Measurements from ENCODE around the gene TMEM150A. TPM values are rescaled to one million over a fixed set of nuclear protein-coding genes. Genes with fewer than 3 reads are reported as not detected.

TMEM150A gene
- total RNA-seq, 1 experiment from 2014 or later = 13.3 TPM

DNA sequence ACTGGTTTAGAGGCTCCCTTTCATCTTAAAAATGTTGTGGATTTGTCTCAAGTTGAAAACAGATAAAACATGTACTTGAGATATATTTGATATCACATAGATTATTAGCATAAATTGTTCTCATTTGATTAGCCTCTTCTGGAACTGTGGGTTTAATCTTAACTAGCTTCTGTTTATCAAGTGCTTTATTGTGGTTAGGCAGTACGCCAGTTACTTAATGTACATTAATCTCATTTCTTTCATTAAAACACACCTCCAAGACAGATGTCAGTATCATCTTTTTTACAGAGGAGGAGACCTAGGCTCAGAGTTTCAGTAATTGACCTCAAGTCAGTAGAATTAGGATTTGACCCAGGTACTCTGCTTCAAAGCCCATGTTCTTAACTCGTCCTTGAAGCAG, 43.7 kb upstream of the TMEM150A start:
- H3K9me2 ChIP-seq (replicated peaks; ENCODE audit: insufficient read depth, low read length) = no peaks in the 10 kb centered on the region
- no peaks in the 10 kb centered on the region for H3K9me3 ChIP-seq (ENCODE audit: low read length)
- H3K4me3 ChIP-seq (ENCODE audit: low read length) = no peak overlapping the region
- no peak overlapping the region for H3K4me2 ChIP-seq (ENCODE audit: low read depth, low read length, poor library complexity, severe bottlenecking)
- DNase-seq = no peak
- H4K20me1 ChIP-seq (ENCODE audit: insufficient read depth, low read depth, low read length) = no peaks in the 10 kb centered on the region
- peaks cover 87% of the 10 kb centered on the region for H3K36me3 ChIP-seq (ENCODE audit: insufficient read depth, low read length)
- no peak overlapping the region for H3K27ac ChIP-seq (ENCODE audit: low read length)
- no peaks in the 10 kb centered on the region for H3K4me1 ChIP-seq (ENCODE audit: low read length)
- H3K9ac ChIP-seq (ENCODE audit: low read length) = no peak overlapping the region
- peaks cover 15% of the 10 kb centered on the region; the same call in 1 of the 2 replicates for H3K79me2 ChIP-seq (ENCODE audit: low read length)
- H3K27me3 ChIP-seq (ENCODE audit: low read length) = no peaks in the 10 kb centered on the region
- H2AFZ ChIP-seq (ENCODE audit: low read length) = no peak overlapping the region

GRCh38 chr2:85644909-85645308, 42.4 kb upstream of the TMEM150A start:
- peaks cover 21% of the 10 kb centered on the region for H3K79me2 ChIP-seq (ENCODE audit: low read length)
- no peaks in the 10 kb centered on the region for H3K27me3 ChIP-seq (ENCODE audit: low read length)
- H3K27ac ChIP-seq (ENCODE audit: low read length) = no peak overlapping the region
- H3K4me1 ChIP-seq (ENCODE audit: low read length) = no peaks in the 10 kb centered on the region
- DNase-seq = no peak
- no peak overlapping the region for H3K4me3 ChIP-seq (ENCODE audit: low read length)
- no peak overlapping the region for H3K4me2 ChIP-seq (ENCODE audit: low read depth, low read length, poor library complexity, severe bottlenecking)
- no peak overlapping the region for H3K9ac ChIP-seq (ENCODE audit: low read length)
- H3K9me3 ChIP-seq (ENCODE audit: low read length) = no peaks in the 10 kb centered on the region
- peaks cover 89% of the 10 kb centered on the region for H3K36me3 ChIP-seq (ENCODE audit: insufficient read depth, low read length)
- no peak overlapping the region for H2AFZ ChIP-seq (ENCODE audit: low read length)
- H3K9me2 ChIP-seq (replicated peaks; ENCODE audit: insufficient read depth, low read length) = no peaks in the 10 kb centered on the region
- 0 out of 2 replicates have a peak, but pooled peaks cover 2% of the 10 kb centered on the region for H4K20me1 ChIP-seq (ENCODE audit: insufficient read depth, low read depth, low read length)

DNA sequence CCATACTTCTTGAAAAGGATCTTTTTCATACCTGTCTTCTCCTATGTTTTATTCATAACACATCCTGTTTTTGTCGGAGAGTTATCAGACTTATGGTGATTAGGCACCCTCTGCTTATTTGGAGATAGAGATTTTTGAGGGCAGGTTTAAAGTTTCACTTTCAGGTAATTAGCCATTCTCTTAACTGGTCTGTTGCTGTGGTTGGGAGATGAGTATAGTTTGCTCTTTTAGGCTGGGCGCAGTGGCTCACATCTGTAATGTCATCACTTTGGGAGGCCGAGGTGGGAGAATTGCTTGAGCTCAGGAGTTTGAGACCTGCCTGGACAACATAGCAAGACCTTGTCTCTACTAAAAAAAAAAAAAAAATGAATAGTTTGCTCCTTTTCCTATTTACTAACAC, 40.2 kb upstream of the TMEM150A start:
- Histone ChIP-seq H3K4me1 (ENCODE audit: low read length) (no peaks in the 10 kb centered on the region), H3K9me2 (replicated peaks; ENCODE audit: insufficient read depth, low read length) (no peaks in the 10 kb centered on the region), H3K4me2 (ENCODE audit: low read depth, low read length, poor library complexity, severe bottlenecking) (no peak overlapping the region), H2AFZ (ENCODE audit: low read length) (no peak overlapping the region), H3K36me3 (ENCODE audit: insufficient read depth, low read length) (peaks cover 86% of the 10 kb centered on the region), H4K20me1 (ENCODE audit: insufficient read depth, low read depth, low read length) (0 out of 2 replicates have a peak, but pooled peaks cover 9% of the 10 kb centered on the region), H3K27me3 (ENCODE audit: low read length) (no peaks in the 10 kb centered on the region), H3K9ac (ENCODE audit: low read length) (no peak overlapping the region), H3K79me2 (ENCODE audit: low read length) (peaks cover 33% of the 10 kb centered on the region), H3K9me3 (ENCODE audit: low read length) (no peaks in the 10 kb centered on the region), H3K27ac (ENCODE audit: low read length) (no peak overlapping the region), H3K4me3 (ENCODE audit: low read length) (no peak overlapping the region)
- no peak for DNase-seq

- Histone ChIP-seq H3K36me3 (ENCODE audit: insufficient read depth, low read length) (peaks cover 62% of the 10 kb centered on the region; the same call in 1 of the 2 replicates), H3K9me2 (replicated peaks; ENCODE audit: insufficient read depth, low read length) (no peaks in the 10 kb centered on the region), H3K4me3 (ENCODE audit: low read length) (no peak overlapping the region), H3K27me3 (ENCODE audit: low read length) (no peaks in the 10 kb centered on the region), H3K27ac (ENCODE audit: low read length) (no peak overlapping the region), H3K79me2 (ENCODE audit: low read length) (peaks cover 25% of the 10 kb centered on the region), H4K20me1 (ENCODE audit: insufficient read depth, low read depth, low read length) (peaks cover 24% of the 10 kb centered on the region; the same call in 1 of the 2 replicates), H2AFZ (ENCODE audit: low read length) (no peak overlapping the region), H3K9me3 (ENCODE audit: low read length) (no peaks in the 10 kb centered on the region), H3K4me1 (ENCODE audit: low read length) (no peaks in the 10 kb centered on the region), H3K9ac (ENCODE audit: low read length) (no peak overlapping the region), H3K4me2 (ENCODE audit: low read depth, low read length, poor library complexity, severe bottlenecking) (no peak overlapping the region)
- DNase-seq = no peak
These were observed 33.1 kb upstream of the TMEM150A start for GRCh38 chr2:85635636-85636035.

GRCh38 chr2:85635011-85635410, 32.5 kb upstream of the TMEM150A start:
- Histone ChIP-seq H3K27me3 (ENCODE audit: low read length) (no peaks in the 10 kb centered on the region), H3K4me3 (ENCODE audit: low read length) (no peak overlapping the region), H2AFZ (ENCODE audit: low read length) (no peak overlapping the region), H3K79me2 (ENCODE audit: low read length) (peaks cover 31% of the 10 kb centered on the region), H3K36me3 (ENCODE audit: insufficient read depth, low read length) (peaks cover 66% of the 10 kb centered on the region; the same call in 1 of the 2 replicates), H3K9ac (ENCODE audit: low read length) (no peak overlapping the region), H3K9me3 (ENCODE audit: low read length) (no peaks in the 10 kb centered on the region), H3K9me2 (replicated peaks; ENCODE audit: insufficient read depth, low read length) (no peaks in the 10 kb centered on the region), H3K4me2 (ENCODE audit: low read depth, low read length, poor library complexity, severe bottlenecking) (no peak overlapping the region), H4K20me1 (ENCODE audit: insufficient read depth, low read depth, low read length) (peaks cover 23% of the 10 kb centered on the region; the same call in 1 of the 2 replicates), H3K4me1 (ENCODE audit: low read length) (no peaks in the 10 kb centered on the region), H3K27ac (ENCODE audit: low read length) (no peak overlapping the region)
- no peak for DNase-seq

DNA sequence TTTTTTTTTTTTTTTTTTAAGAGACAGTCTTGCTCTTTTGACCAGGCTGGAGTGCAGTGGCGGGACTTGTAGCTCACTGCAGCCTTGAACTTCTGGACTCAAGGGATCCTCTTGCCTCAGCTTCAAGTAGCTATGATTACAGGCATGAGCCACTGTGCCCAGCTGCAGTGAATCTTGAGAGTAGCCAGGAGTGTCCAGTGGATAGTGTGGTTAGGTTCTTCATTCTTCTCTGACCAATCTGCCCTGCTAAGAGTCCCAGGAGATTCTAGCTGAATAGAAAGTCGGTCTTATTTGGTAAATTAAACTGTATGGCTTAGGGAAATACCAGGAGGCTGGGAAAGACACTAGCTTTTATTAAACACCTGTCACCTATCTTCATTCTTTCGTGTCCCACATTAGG, 28.8 kb upstream of the TMEM150A start:
- no peaks in the 10 kb centered on the region for H3K4me1 ChIP-seq (ENCODE audit: low read length)
- no peak overlapping the region for H3K9ac ChIP-seq (ENCODE audit: low read length)
- no peaks in the 10 kb centered on the region for H3K9me2 ChIP-seq (replicated peaks; ENCODE audit: insufficient read depth, low read length)
- no peak overlapping the region for H2AFZ ChIP-seq (ENCODE audit: low read length)
- no peak overlapping the region for H3K4me3 ChIP-seq (ENCODE audit: low read length)
- no peak for DNase-seq
- no peaks in the 10 kb centered on the region for H3K27me3 ChIP-seq (ENCODE audit: low read length)
- no peak overlapping the region for H3K4me2 ChIP-seq (ENCODE audit: low read depth, low read length, poor library complexity, severe bottlenecking)
- H4K20me1 ChIP-seq (ENCODE audit: insufficient read depth, low read depth, low read length) = peaks cover 10% of the 10 kb centered on the region
- H3K27ac ChIP-seq (ENCODE audit: low read length) = no peak overlapping the region
- H3K79me2 ChIP-seq (ENCODE audit: low read length) = peaks cover 25% of the 10 kb centered on the region
- no peaks in the 10 kb centered on the region for H3K9me3 ChIP-seq (ENCODE audit: low read length)
- peaks cover 61% of the 10 kb centered on the region for H3K36me3 ChIP-seq (ENCODE audit: insufficient read depth, low read length)

DNA sequence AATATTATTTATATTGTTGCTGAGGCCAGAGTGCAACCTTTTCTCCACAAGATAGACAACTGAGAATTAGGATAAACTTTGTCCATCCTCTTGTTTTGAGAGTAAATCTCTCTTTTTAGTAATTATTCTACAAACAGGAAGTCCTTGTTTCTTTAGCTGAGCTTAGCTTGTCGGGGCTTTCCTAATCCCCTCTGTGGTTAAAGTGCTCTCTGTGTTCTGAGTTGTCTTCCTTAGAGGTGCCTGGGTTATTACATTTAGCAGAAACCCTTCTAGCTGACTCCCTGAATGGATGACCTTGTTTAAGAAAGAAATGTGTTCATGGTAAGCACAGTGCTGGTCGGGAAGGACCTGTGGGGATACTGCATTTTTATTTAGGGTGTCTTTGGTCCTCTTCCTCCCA, 26.2 kb upstream of the TMEM150A start:
- Histone ChIP-seq H3K4me2 (ENCODE audit: low read depth, low read length, poor library complexity, severe bottlenecking) (no peak overlapping the region), H3K9me3 (ENCODE audit: low read length) (no peaks in the 10 kb centered on the region), H3K27me3 (ENCODE audit: low read length) (no peaks in the 10 kb centered on the region), H3K79me2 (ENCODE audit: low read length) (peaks cover 26% of the 10 kb centered on the region), H2AFZ (ENCODE audit: low read length) (no peak overlapping the region), H3K27ac (ENCODE audit: low read length) (no peak overlapping the region), H4K20me1 (ENCODE audit: insufficient read depth, low read depth, low read length) (peaks cover 12% of the 10 kb centered on the region), H3K4me3 (ENCODE audit: low read length) (no peak overlapping the region), H3K9me2 (replicated peaks; ENCODE audit: insufficient read depth, low read length) (no peaks in the 10 kb centered on the region), H3K36me3 (ENCODE audit: insufficient read depth, low read length) (peaks cover 74% of the 10 kb centered on the region), H3K4me1 (ENCODE audit: low read length) (no peaks in the 10 kb centered on the region), H3K9ac (ENCODE audit: low read length) (no peak overlapping the region)
- DNase-seq = no peak

DNA sequence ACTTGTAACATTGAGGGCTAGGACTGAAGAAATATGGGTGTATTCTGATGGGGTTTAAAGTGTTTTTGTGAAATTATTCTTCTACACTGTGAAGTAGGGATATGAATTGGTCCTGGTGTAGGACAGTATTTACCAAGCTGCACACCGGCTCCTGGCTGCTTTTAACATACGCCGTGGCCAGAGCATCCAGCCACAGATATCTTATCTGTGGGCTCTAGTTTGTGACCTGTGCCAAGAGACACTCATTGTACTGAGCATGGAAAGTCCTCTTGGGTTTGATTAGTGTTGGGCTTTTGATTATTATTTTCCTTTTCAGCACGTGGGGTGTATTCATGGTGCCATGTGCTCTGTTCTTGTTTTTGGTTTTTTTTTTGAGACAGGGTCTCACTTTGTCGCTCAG, 21.5 kb upstream of the TMEM150A start:
- peaks cover 72% of the 10 kb centered on the region for H3K36me3 ChIP-seq (ENCODE audit: insufficient read depth, low read length)
- peaks cover 30% of the 10 kb centered on the region for H4K20me1 ChIP-seq (ENCODE audit: insufficient read depth, low read depth, low read length)
- H3K9me2 ChIP-seq (replicated peaks; ENCODE audit: insufficient read depth, low read length) = no peaks in the 10 kb centered on the region
- H3K79me2 ChIP-seq (ENCODE audit: low read length) = peaks cover 43% of the 10 kb centered on the region
- H3K4me2 ChIP-seq (ENCODE audit: low read depth, low read length, poor library complexity, severe bottlenecking) = no peak overlapping the region
- no peak for DNase-seq
- no peak overlapping the region for H3K9ac ChIP-seq (ENCODE audit: low read length)
- H3K27ac ChIP-seq (ENCODE audit: low read length) = no peak overlapping the region
- H3K4me1 ChIP-seq (ENCODE audit: low read length) = peaks cover 6% of the 10 kb centered on the region
- no peaks in the 10 kb centered on the region for H3K27me3 ChIP-seq (ENCODE audit: low read length)
- no peak overlapping the region for H3K4me3 ChIP-seq (ENCODE audit: low read length)
- no peak overlapping the region for H2AFZ ChIP-seq (ENCODE audit: low read length)
- H3K9me3 ChIP-seq (ENCODE audit: low read length) = no peaks in the 10 kb centered on the region

- Histone ChIP-seq H3K9ac (ENCODE audit: low read length) (no peak overlapping the region), H3K36me3 (ENCODE audit: insufficient read depth, low read length) (peaks cover 69% of the 10 kb centered on the region), H3K4me3 (ENCODE audit: low read length) (no peak overlapping the region), H2AFZ (ENCODE audit: low read length) (no peak overlapping the region), H4K20me1 (ENCODE audit: insufficient read depth, low read depth, low read length) (peaks cover 45% of the 10 kb centered on the region), H3K9me3 (ENCODE audit: low read length) (no peaks in the 10 kb centered on the region), H3K9me2 (replicated peaks; ENCODE audit: insufficient read depth, low read length) (no peaks in the 10 kb centered on the region), H3K27me3 (ENCODE audit: low read length) (no peaks in the 10 kb centered on the region), H3K4me1 (ENCODE audit: low read length) (peaks cover 26% of the 10 kb centered on the region), H3K79me2 (ENCODE audit: low read length) (peaks cover 60% of the 10 kb centered on the region), H3K27ac (ENCODE audit: low read length) (no peak overlapping the region), H3K4me2 (ENCODE audit: low read depth, low read length, poor library complexity, severe bottlenecking) (no peak overlapping the region)
- DNase-seq = no peak
These were observed 18.8 kb upstream of the TMEM150A start for GRCh38 chr2:85621338-85621737.

Measured in Karpas-422 (cell line).